GM12875 (cell line): ENCODE measurements around the gene SRSF5.
"Not testable (repeated sequence)": the region's sequence is repeated elsewhere in the genome, so short reads cannot be mapped to it uniquely, and the experiment has no call there.

Source experiments
- H3K4me3 ChIP-seq: one replicate; pipeline ENCODE4 v1.5.1; 2011; ENCODE audit warnings: low read depth, low read length, control low read depth
- TF ChIP-seq, protein P1 (sequence below): IDR thresholded peaks from 2 replicates; pipeline ENCODE4 v1.5.1; 2011; ENCODE audit warnings: low read depth, mild to moderate bottlenecking, control low read depth, inconsistent platforms, low read length, moderate library complexity, borderline replicate concordance; ENCODE audit not compliant: insufficient read depth

The SRSF5 gene

GRCh38 chr14:69766984-69767368, at the start of gene SRSF5:
SRSF5 (plus strand) TSS chr14:69767142; CDS start chr14:69768157, 1,015 bp downstream.
- H3K4me3 ChIP-seq: peak within 1 kb of the TSS; percentile 92
- TF ChIP-seq, protein P1, sequence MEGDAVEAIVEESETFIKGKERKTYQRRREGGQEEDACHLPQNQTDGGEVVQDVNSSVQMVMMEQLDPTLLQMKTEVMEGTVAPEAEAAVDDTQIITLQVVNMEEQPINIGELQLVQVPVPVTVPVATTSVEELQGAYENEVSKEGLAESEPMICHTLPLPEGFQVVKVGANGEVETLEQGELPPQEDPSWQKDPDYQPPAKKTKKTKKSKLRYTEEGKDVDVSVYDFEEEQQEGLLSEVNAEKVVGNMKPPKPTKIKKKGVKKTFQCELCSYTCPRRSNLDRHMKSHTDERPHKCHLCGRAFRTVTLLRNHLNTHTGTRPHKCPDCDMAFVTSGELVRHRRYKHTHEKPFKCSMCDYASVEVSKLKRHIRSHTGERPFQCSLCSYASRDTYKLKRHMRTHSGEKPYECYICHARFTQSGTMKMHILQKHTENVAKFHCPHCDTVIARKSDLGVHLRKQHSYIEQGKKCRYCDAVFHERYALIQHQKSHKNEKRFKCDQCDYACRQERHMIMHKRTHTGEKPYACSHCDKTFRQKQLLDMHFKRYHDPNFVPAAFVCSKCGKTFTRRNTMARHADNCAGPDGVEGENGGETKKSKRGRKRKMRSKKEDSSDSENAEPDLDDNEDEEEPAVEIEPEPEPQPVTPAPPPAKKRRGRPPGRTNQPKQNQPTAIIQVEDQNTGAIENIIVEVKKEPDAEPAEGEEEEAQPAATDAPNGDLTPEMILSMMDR: no peak

DNA sequence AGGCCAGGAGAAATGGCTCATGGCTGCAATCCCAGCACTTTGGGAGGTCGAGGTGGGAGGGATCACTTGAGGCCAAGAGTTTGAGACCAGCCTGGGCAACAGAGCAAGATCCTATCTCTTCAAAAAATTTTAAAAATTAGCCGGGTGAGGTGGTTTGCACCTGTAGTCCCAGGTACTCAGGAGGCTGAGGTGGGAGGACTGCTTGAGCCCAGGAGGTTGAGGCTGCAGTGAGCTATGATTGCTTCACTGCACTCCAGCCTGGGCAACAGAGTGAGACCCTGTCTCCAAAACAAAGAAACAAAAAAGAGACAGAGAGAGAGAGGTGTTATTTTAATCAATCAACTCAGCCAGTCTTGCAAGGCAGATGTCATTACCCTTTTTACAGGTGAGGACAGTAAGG, 48.3 kb upstream of the SRSF5 start:
- not testable (repeated sequence) for H3K4me3 ChIP-seq

DNA sequence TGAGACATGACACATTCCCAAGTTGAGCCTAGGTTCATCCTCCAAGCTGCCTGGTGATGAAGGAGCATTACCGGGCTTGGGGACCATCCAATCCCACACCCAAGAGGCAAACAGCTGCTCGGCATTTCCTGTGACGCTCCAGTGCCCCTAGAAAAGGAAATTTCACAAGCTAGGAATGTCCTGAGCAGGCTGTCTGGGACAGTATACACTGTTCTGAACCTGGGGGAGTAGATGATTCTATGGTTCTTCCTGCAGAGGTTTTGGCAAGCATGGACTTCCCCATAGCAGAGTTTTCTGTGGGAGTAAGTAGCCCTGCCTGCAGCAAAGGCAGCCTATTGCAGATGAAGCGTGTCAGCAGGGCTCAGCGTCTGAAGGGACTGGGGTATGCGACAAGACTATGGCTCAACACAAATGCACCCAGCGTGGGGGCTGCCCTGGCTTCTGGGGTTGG, 47.4 kb upstream of the SRSF5 start:
- TF ChIP-seq, protein P1: no peak
- no peak overlapping the region for H3K4me3 ChIP-seq

GRCh38 chr14:69720912-69721311, 46.0 kb upstream of the SRSF5 start:
- no peak overlapping the region for H3K4me3 ChIP-seq
- TF ChIP-seq, protein P1: no peak

GRCh38 chr14:69726761-69727511, 40.0 kb upstream of the SRSF5 start:
- peak overlapping the region; percentile 39 for H3K4me3 ChIP-seq
- TF ChIP-seq, protein P1: peak; percentile 95

DNA sequence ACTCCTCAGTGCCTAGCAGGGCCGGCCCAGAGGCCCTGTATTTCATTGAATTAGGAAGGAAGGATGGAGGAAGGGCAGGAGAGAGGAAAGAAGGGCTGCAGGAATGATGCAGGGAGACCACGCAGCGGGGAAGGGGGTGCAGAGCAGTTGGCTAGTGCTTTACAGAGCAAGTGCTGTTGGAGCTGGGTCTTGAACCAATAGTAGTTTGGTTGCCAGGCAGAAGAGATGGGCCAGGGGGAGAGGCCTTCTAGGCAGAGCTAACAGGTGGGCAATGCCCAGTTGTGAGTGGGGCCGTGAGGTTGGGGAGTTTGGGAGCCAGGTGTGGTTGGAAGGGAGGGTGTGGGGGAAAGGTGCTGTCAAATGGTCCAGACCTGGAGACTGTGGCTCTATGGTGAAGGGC, 39.1 kb upstream of the SRSF5 start:
- TF ChIP-seq, protein P1: no peak
- H3K4me3 ChIP-seq: no peak overlapping the region

DNA sequence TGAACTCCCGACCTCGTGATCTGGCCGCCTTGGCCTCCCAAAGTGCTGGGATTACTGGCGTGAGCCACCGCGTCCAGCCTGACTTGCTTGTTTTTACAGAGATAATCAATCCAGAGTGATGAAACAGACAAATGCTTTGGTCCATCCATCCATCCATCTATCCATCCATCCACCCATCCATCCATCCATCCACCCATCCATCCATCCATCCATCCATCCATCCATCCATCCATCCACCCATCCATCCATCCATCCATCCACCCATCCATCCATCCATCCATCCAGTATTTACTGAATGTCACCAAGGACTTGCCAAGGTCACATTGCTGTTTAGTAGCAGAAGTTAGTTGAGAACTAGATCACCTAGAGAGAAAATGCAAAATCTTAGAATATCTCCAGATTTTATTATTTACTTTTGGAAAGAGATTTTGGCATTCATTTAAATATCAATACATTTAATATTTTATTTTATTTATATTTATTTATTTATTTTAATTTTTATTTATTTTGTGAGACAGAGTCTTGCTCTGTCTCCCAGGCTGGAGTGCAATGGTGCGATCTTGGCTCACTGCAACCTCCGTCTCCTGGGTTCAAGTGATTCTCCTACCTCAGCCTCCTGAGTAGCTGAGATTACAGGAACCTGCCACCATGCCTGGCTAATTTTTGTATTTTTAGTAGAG, 34.9 kb upstream of the SRSF5 start:
- H3K4me3 ChIP-seq: not testable (repeated sequence)

GRCh38 chr14:69736405-69736804, 30.5 kb upstream of the SRSF5 start:
- H3K4me3 ChIP-seq: not testable (repeated sequence)
